Fibroblast of lung (primary cell): ENCODE results near the gene CRTAP.

ENCODE experiments used
- CTCF ChIP-seq, 2 donors: IDR thresholded peaks in 1 of 2; conservative IDR thresholded peaks in 1 of 2; 1 replicate in 1 of 2; 2 replicates in 1 of 2; pipeline ENCODE4 v1.5.1; 2011 to 2012; ENCODE audit warnings: low read length in 2 of 2, control low read depth in 1 of 2, inconsistent platforms in 1 of 2, low read depth in 1 of 2, mild to moderate bottlenecking in 1 of 2
- EZH2 ChIP-seq: IDR thresholded peaks from 2 replicates; pipeline ENCODE4 v1.5.1; 2012; ENCODE audit warnings: low read length, control low read depth, mild to moderate bottlenecking; ENCODE audit errors: missing control alignments

GRCh38 chr3:33104803-33105202 lies 9.0 kb upstream of the CRTAP start:
- TF ChIP-seq EZH2 (no peak), CTCF (conservative IDR thresholded peaks at IDR 0.05 in 1 of 2, IDR thresholded peaks at IDR 0.05 in 1 of 2; ENCODE audit: low read depth in 1 of 2, low read length in 2 of 2) (no peak)
